HL-60 (cell line): ENCODE results near the gene SF3B1.

ENCODE experiments used
- CTCF ChIP-seq: IDR thresholded peaks from one replicate; pipeline ENCODE4 v1.5.1; 2011; ENCODE audit warnings: low read length, control low read depth, inconsistent platforms; ENCODE audit not compliant: insufficient read depth
- GABPA ChIP-seq: IDR thresholded peaks from 2 replicates; pipeline ENCODE4 v1.6.1; 2012; ENCODE audit warnings: low read depth
- POLR2AphosphoS5 ChIP-seq: IDR thresholded peaks from 2 replicates; pipeline ENCODE4 v1.6.1; 2012; ENCODE audit warnings: low read depth
- REST ChIP-seq: IDR thresholded peaks from 2 replicates; pipeline ENCODE4 v1.6.1; 2012; ENCODE audit warnings: low read depth; ENCODE audit not compliant: insufficient replicate concordance

GRCh38 chr2:197368412-197368811, 66.4 kb downstream of the SF3B1 start:
- no peak for TF ChIP-seq CTCF
- no peak for TF ChIP-seq GABPA
- no peak for TF ChIP-seq POLR2AphosphoS5
- no peak for TF ChIP-seq REST
